GM18499 (cell line): ENCODE results near the gene TMEM131.
"Not testable (repeated sequence)": the region's sequence is repeated elsewhere in the genome, so short reads cannot be mapped to it uniquely, and the experiment has no call there.

Experiments
- ATAC-seq: cut with Tn5 transposase; IDR thresholded peaks from one replicate; pipeline ENCODE4 v1.9.1; 2021; ENCODE audit warnings: moderate number of reproducible peaks; ENCODE audit not compliant: insufficient read depth, unreplicated experiment

TMEM131 gene

DNA sequence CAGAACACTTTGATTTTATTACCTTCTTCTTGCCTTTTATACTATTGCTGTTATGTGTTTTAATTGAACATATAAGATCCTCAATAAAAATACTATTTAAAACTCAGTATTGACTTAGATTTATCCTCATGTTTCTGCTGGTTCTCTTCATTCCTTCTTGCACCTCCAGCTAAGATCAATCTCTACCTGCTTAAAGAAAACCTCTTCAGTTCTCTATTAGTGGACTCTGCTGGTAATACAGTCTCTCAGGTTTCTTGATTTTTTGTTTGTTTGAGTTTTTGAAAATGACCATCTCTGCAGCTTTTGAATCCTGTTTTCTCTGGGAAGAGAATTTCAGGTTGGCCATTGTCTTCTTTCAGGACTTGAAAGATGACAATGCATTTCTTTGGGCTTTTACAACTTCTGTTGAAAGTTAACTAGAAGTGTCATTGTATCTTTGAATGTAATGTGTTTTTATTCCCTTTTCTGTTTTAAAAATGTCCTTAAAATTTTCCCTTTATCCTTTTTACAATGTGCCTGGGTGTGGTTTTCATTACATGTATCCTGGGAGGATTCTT lies 29.8 kb upstream of the TMEM131 start:
- no peak for ATAC-seq

- ATAC-seq: not testable (repeated sequence)
These were observed 26.3 kb upstream of the TMEM131 start for GRCh38 chr2:98022067-98022466.

- ATAC-seq: no peak
These were observed 25.4 kb upstream of the TMEM131 start for GRCh38 chr2:98020992-98021713.

DNA sequence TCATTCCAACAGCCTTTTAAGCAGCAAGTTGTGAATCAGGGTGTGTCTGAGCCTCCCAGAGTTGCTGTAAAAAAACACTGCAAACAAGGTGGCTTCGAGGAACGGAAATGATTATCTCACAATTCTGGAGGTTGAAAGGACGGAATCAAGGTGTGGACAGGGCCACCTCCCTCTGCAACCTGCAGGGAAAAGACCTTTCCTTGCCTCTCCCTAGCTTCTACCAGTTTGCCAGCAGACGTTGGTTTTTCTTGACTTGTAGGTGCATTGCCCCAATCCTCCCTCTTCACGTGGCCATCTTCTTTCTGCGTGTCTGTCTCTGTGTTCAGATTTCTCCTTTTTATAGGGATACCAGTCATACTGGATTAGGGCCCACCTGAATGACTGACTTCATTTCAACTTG lies 24.8 kb upstream of the TMEM131 start:
- no peak for ATAC-seq

- no peak for ATAC-seq
These were observed 21.3 kb upstream of the TMEM131 start for GRCh38 chr2:98016908-98017670.

DNA sequence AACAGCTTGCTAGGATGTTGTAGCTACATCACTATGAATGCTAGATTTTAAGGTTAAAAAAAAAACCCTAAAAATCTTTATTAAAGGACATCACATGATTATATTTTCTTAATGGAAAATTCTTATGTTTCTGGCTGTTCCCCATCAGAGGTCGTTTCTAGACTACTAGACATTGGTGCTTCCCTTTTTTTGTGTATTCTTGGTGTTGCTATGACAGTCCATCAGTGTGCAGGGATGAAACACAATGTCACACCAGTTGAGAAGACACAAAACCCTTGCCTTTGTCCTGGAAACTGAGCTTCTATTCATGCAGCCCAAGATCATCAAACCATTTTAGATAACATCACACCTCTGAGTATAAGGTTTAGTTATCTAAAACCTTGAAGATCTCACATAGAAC lies 19.9 kb upstream of the TMEM131 start:
- ATAC-seq: no peak

GRCh38 chr2:98014379-98014778 lies 18.6 kb upstream of the TMEM131 start:
- no peak for ATAC-seq

DNA sequence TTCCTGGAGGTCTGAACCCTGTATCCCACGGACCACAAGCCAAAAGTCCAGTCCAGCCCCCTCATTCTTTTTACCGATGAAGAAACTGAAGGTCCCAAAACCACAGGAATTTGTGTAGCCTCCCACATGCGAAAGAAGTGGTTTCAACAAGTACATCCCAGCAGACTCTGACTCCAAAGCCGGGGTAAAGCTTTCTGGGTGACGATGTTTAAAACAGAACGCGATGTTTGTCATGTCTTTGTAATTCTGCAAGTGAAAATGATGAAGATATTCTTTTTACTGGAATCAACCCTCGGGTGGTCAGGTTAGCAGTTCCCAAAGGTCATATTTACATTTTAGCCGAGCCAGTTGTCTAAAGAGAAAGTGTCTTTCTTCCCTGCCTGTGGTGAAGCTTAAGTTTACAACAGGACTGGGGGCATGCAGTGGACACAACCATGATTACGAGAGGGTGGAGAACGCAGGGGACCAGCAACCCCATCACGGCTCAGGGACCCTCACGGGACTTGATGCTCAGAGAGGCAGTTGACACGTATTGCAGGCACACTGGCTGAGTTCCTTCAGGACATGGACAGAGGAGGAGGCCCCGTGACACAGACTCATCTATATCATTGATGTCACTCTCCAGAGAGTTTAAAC lies 17.8 kb upstream of the TMEM131 start:
- ATAC-seq: no peak

- peak; percentile 72 for ATAC-seq
These were observed 16.8 kb upstream of the TMEM131 start for GRCh38 chr2:98012561-98012991.

- no peak for ATAC-seq
These were observed 14.4 kb upstream of the TMEM131 start for GRCh38 chr2:98009887-98010760.

DNA sequence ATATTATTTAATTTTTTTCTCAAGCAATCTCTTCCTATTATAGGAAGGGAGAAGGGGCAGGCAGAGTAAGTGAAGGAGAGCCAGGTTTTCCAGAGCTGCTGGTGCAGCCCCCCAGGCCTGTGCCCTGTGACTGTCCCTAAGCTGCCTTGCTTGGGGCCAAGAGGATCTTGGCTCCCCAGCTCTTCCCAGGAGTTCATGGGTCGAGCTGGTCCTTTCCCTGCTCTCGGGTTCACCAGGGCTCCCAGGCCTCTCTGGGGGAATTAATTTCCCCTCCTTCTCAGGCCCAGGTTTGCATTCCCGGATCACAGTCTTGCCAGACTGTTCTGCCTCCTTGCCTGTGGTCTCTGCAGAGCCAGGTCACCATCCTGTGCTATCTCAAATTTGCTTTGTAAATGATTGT lies 12.7 kb upstream of the TMEM131 start:
- ATAC-seq: no peak

DNA sequence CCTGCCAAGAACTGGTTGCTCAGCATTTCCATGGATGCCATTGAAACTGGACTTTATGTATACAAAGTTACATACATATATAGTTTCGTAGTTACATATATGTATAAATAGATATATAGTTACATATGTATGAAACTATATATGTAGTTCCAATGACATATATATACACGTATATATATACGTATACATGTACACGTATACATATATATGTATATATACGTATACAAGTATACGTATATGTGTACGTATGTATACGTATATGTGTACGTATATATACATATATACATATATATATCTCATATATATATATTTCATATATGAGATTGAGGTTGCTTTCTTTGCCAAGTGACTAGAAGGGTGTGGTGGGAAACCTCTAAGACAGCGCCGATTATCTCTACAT lies 10.6 kb upstream of the TMEM131 start:
- no peak for ATAC-seq

GRCh38 chr2:98004613-98005012 lies 8.9 kb upstream of the TMEM131 start:
- no peak for ATAC-seq

DNA sequence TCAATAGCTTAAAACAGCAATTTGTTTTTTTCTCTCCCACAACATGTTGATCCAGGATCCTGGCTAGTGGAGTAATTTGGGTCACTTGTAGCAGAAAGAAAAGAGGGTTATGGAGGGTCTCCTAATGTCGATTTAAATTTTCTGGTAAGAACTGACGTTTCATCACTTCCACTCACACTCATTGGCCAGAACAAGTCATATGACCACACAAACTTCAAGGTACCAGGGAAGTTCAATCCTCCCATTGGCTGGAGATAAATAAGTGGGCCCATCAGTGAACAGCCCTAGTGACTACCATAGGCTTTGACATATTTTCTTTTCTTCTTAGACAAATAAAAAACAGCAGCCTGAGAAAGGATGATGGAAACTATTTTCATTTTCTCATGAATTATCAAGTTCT lies 8.3 kb upstream of the TMEM131 start:
- ATAC-seq: no peak

DNA sequence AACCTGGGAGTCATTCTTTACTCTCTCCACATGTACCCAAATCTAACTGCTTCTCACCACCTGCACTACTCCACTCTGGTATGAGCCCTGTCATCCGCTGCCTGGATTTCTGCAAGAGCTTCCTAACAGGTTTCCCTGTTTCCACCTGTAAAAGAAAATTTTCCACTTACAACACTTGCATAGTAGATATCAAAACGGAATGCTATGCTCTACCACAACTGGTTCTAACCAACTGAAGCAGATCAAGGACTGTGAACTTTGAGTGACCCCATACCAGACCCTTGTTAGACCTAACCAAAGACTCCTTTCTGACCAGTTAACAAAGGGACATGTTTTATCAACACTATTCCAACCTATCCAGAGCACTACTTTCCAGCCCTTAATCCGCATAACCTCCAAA lies 3.8 kb upstream of the TMEM131 start:
- ATAC-seq: no peak

GRCh38 chr2:97998431-97999005 lies 2.8 kb upstream of the TMEM131 start:
- no peak for ATAC-seq

GRCh38 chr2:97997784-97998392 lies 2.1 kb upstream of the TMEM131 start:
- no peak for ATAC-seq

DNA sequence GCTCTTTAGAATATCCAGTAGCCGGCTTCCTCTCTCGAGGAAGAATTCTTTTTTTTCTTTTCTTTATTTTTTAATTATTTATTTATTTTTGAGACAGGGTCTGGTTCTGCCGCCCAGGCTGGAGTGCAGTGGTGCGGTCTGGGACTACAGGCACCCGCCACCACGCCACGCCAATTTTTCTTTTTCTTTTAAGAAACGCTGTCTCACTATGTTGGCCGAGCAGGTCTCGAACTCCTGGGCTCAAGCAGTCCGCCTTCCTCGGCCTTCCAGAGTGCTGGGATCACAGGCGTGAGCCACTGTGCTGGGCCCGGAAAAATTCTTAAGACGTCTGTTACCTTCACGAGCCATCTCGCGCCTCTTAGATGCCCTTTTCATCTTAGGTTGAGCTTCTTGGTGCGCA lies 931 bp upstream of the TMEM131 start:
- ATAC-seq: no peak

DNA sequence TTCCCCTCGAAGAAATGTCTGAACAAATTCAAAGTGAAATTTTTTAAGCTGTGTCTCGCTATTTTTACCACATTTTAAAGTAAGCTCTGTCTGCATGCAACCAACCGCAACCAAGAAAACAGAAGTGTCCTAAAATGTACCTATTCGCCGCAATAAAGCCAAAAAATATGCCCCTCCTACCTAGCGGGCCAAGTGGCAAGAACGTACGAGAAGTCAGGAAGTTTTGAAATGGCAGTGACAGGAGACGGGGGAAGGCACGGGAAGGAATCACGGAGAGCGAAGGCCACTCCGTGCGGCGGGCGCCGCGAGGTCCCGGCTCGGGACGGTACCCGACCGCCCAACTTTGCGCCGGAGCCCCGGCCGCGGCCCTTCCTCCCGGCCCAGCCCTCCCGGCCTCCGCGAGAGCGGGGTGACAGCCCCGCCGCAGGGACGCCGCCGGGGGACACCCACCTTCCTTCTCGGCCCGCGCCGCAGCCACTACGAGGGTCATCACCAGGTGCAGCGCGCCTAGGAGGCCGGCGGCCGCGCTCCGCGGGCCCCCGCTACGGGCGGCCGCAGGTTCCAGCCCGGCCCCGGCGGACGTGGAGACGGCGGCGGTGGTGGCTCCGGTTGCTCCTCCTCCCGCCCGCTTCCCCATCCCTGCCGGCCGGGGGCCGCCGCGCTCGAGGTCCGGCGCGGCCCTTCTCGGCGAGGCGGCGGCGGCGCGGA lies 568 bp downstream of the TMEM131 start:
- peak; percentile 28 for ATAC-seq
